H9 (cell line): Measurements from ENCODE around the gene FAM98C. TPM values are rescaled to one million over a fixed set of nuclear protein-coding genes. Genes with fewer than 3 reads are reported as not detected.

ENCODE experiments used
- DNase-seq: peaks from one replicate; pipeline ENCODE4 v3.0.0-alpha.2; 2017
- H2AFZ ChIP-seq: one replicate; pipeline ENCODE4 v1.6.1; 2013; ENCODE audit warnings: mild to moderate bottlenecking, low read length, control low read depth, moderate library complexity
- H2AK5ac ChIP-seq: 2 replicates; pipeline ENCODE4 v1.6.1; 2013; ENCODE audit warnings: low read length, control low read depth, mixed read lengths; ENCODE audit not compliant: insufficient read length
- H2BK120ac ChIP-seq: one replicate; pipeline ENCODE4 v1.6.1; 2013; ENCODE audit warnings: low read depth, mild to moderate bottlenecking, low read length, control low read depth, inconsistent platforms; ENCODE audit not compliant: poor library complexity, severe bottlenecking
- H2BK12ac ChIP-seq: 2 replicates; pipeline ENCODE4 v1.6.1; 2013; ENCODE audit warnings: low read length, control low read depth, mixed read lengths, low read depth; ENCODE audit not compliant: insufficient read length
- H2BK15ac ChIP-seq: 2 replicates; pipeline ENCODE4 v1.6.1; 2013; ENCODE audit warnings: low read depth, low read length, control low read depth
- H2BK20ac ChIP-seq: one replicate; pipeline ENCODE4 v1.6.1; 2013; ENCODE audit warnings: low read depth, mild to moderate bottlenecking, low read length, control low read depth, inconsistent platforms; ENCODE audit not compliant: poor library complexity, severe bottlenecking
- H2BK5ac ChIP-seq: 2 replicates; pipeline ENCODE4 v1.6.1; 2013; ENCODE audit warnings: low read length, control low read depth, mixed read lengths; ENCODE audit not compliant: insufficient read length
- H3K14ac ChIP-seq: 2 replicates; pipeline ENCODE4 v1.6.1; 2013; ENCODE audit warnings: low read length, control low read depth; ENCODE audit not compliant: insufficient read depth
- H3K18ac ChIP-seq: 2 replicates; pipeline ENCODE4 v1.6.1; 2013; ENCODE audit warnings: low read depth, mild to moderate bottlenecking, mixed read lengths, low read length, control low read depth; ENCODE audit not compliant: insufficient read length
- H3K23ac ChIP-seq: 2 replicates; pipeline ENCODE4 v1.6.1; 2013; ENCODE audit warnings: low read length, control low read depth, mixed read lengths, low read depth; ENCODE audit not compliant: insufficient read length
- H3K23me2 ChIP-seq: 2 replicates; pipeline ENCODE4 v1.6.1; 2013; ENCODE audit warnings: low read depth, mild to moderate bottlenecking, mixed read lengths, low read length, control low read depth; ENCODE audit not compliant: insufficient read length, poor library complexity, severe bottlenecking
- H3K27ac ChIP-seq: 2 replicates; pipeline ENCODE4 v1.5.1; 2013; ENCODE audit warnings: low read length, control low read depth, mixed read lengths, low read depth; ENCODE audit not compliant: insufficient read length
- H3K27me3 ChIP-seq: 2 replicates; pipeline ENCODE4 v1.6.1; 2013; ENCODE audit warnings: low read length, control low read depth, inconsistent platforms; ENCODE audit not compliant: insufficient read depth
- H3K4ac ChIP-seq: 2 replicates; pipeline ENCODE4 v1.6.1; 2013; ENCODE audit warnings: low read depth, mild to moderate bottlenecking, control low read depth, inconsistent platforms, low read length, moderate library complexity
- H3K4me1 ChIP-seq: 2 replicates; pipeline ENCODE4 v1.6.1; 2013; ENCODE audit warnings: low read length, control low read depth, inconsistent platforms; ENCODE audit not compliant: insufficient read depth
- H3K4me2 ChIP-seq: 2 replicates; pipeline ENCODE4 v1.6.1; 2013; ENCODE audit warnings: low read length, control low read depth, mixed read lengths; ENCODE audit not compliant: insufficient read length, insufficient read depth
- H3K56ac ChIP-seq: 2 replicates; pipeline ENCODE4 v1.6.1; 2013; ENCODE audit warnings: low read depth, mild to moderate bottlenecking, mixed read lengths, low read length, control low read depth; ENCODE audit not compliant: insufficient read length
- H3K79me1 ChIP-seq: 2 replicates; pipeline ENCODE4 v1.6.1; 2013; ENCODE audit warnings: low read depth, mild to moderate bottlenecking, moderate library complexity, low read length, control low read depth, inconsistent platforms; ENCODE audit not compliant: insufficient read depth, poor library complexity, severe bottlenecking
- H3K79me2 ChIP-seq: 2 replicates; pipeline ENCODE4 v1.6.1; 2013; ENCODE audit warnings: low read length, control low read depth, inconsistent platforms; ENCODE audit not compliant: insufficient read depth
- H3K9ac ChIP-seq: 2 replicates; pipeline ENCODE4 v1.6.1; 2013; ENCODE audit warnings: low read length, control low read depth, mixed read lengths; ENCODE audit not compliant: insufficient read length; ENCODE audit errors: extremely low read depth
- H3K9me3 ChIP-seq: one replicate; pipeline ENCODE4 v1.6.1; 2013; ENCODE audit warnings: low read depth, low read length, inconsistent platforms; ENCODE audit not compliant: control insufficient read depth
- H3T11ph ChIP-seq: one replicate; pipeline ENCODE4 v1.6.1; 2013; ENCODE audit warnings: mild to moderate bottlenecking, low read length, control low read depth, inconsistent platforms
- H4K20me1 ChIP-seq: one replicate; pipeline ENCODE4 v1.6.1; 2013; ENCODE audit not compliant: control insufficient read depth, insufficient read length, insufficient read depth
- H4K5ac ChIP-seq: 2 replicates; pipeline ENCODE4 v1.6.1; 2013; ENCODE audit warnings: low read depth, mild to moderate bottlenecking, mixed read lengths, low read length, control low read depth; ENCODE audit not compliant: insufficient read length
- H4K8ac ChIP-seq: replicated peaks from 2 replicates; pipeline ENCODE4 v1.6.1; 2013; ENCODE audit warnings: low read length, control low read depth, mixed read lengths, low read depth; ENCODE audit not compliant: insufficient read length
- H4K91ac ChIP-seq: 2 replicates; pipeline ENCODE4 v1.6.1; 2013; ENCODE audit warnings: low read depth, mild to moderate bottlenecking, moderate library complexity, mixed read lengths, low read length, control low read depth; ENCODE audit not compliant: insufficient read length
- H3K27ac Mint-ChIP-seq, 3 experiments: 2 replicates in 2 of 3; 3 replicates in 1 of 3; pipeline ENCODE4 v1.8.0; 2020 to 2021; ENCODE audit warnings: mixed read lengths in 3 of 3, mild to moderate bottlenecking in 1 of 3, moderate library complexity in 1 of 3
- H3K27me3 Mint-ChIP-seq: 2 replicates; pipeline ENCODE4 v1.8.0; 2021; ENCODE audit warnings: low read depth, mild to moderate bottlenecking, moderate library complexity, mixed read lengths
- H3K36me3 Mint-ChIP-seq, 3 experiments: 2 replicates in 2 of 3; 3 replicates in 1 of 3; pipeline ENCODE4 v1.8.0; 2020 to 2021; ENCODE audit warnings: low read depth in 3 of 3, mixed read lengths in 3 of 3; ENCODE audit not compliant: insufficient read depth in 1 of 3
- H3K4me1 Mint-ChIP-seq, 2 experiments: 2 replicates each; pipeline ENCODE4 v1.8.0; 2020; ENCODE audit warnings: mixed read lengths in 2 of 2
- H3K4me3 Mint-ChIP-seq, 2 experiments: 2 replicates in 1 of 2; 3 replicates in 1 of 2; pipeline ENCODE4 v1.8.0; 2020 to 2021; ENCODE audit warnings: mild to moderate bottlenecking in 2 of 2, mixed read lengths in 2 of 2, moderate library complexity in 1 of 2
- H3K9me3 Mint-ChIP-seq, 2 experiments: 2 replicates in 1 of 2; 3 replicates in 1 of 2; pipeline ENCODE4 v1.8.0; 2020; ENCODE audit warnings: mild to moderate bottlenecking in 2 of 2, mixed read lengths in 2 of 2, moderate library complexity in 1 of 2
- CTCF ChIP-seq: fragments of 200-600 bp; sonication (generic); conservative IDR thresholded peaks from 3 replicates; pipeline ENCODE4 v1.8.0; 2021; ENCODE audit warnings: antibody characterized with exemption, mild to moderate bottlenecking
- WGBS: extraction: QIAGEN DNeasy Blood & Tissue Kit; methylation state at CpG from one replicate; pipeline ENCODE4 v1.1.7; 2013; ENCODE audit warnings: missing lambda C conversion rate, low lambda C conversion rate, mixed read lengths; ENCODE audit not compliant: insufficient read length; ENCODE audit errors: extremely low coverage; 5-methylcytosine and 5-hydroxymethylcytosine counted together
- total RNA-seq: library from RNA; stranded (reverse); gene quantifications from 2 replicates; pipeline ENCODE4 v1.2.1, GENCODE V29; 2021

Gene FAM98C
- total RNA-seq, 1 experiment from 2014 or later = 16.4 TPM

GRCh38 chr19:38402623-38402966, 298 bp upstream of the FAM98C start:
- no peak overlapping the region for H2AFZ ChIP-seq
- no peak overlapping the region; a peak in 1 of 7 replicates for H3K27ac Mint-ChIP-seq
- H3K4ac ChIP-seq = no peak overlapping the region
- no peak overlapping the region for H3K56ac ChIP-seq
- H3K4me2 ChIP-seq = no peak overlapping the region
- no peaks in the 10 kb centered on the region for H3K9me3 ChIP-seq
- H3K9ac ChIP-seq = no peak overlapping the region
- H2BK20ac ChIP-seq = no peak overlapping the region
- peaks cover 3% of the 10 kb centered on the region; the same call in 1 of the 2 replicates for H3K27me3 ChIP-seq
- H3K4me1 Mint-ChIP-seq = peaks cover 2 to 6% of the 10 kb centered on the region in 2 experiments; a peak in 2 of 4 replicates
- H2AK5ac ChIP-seq = no peak overlapping the region
- no peak overlapping the region for H3K27ac ChIP-seq
- no peak overlapping the region for H3K18ac ChIP-seq
- no peak overlapping the region for H4K5ac ChIP-seq
- no peak overlapping the region for H3T11ph ChIP-seq
- H3K4me1 ChIP-seq = no peaks in the 10 kb centered on the region
- DNase-seq = no peak
- no peaks in the 10 kb centered on the region for H3K79me2 ChIP-seq
- H3K79me1 ChIP-seq = no peaks in the 10 kb centered on the region
- H4K8ac ChIP-seq = no peak overlapping the region
- no peak overlapping the region for H4K91ac ChIP-seq
- peaks cover 49% of the 10 kb centered on the region for H3K27me3 Mint-ChIP-seq
- H3K4me3 Mint-ChIP-seq = peak overlapping the region; percentile 46 to 84
- WGBS = no CpG with 5 or more reads among the region's 18 CpGs
- H4K20me1 ChIP-seq = no peaks in the 10 kb centered on the region
- no peak overlapping the region for H2BK5ac ChIP-seq
- peaks cover 0 to 15% (median 12%) of the 10 kb centered on the region in 3 experiments; a peak in 4 of 7 replicates for H3K36me3 Mint-ChIP-seq
- H3K14ac ChIP-seq = no peak overlapping the region
- H2BK12ac ChIP-seq = no peak overlapping the region
- no peak overlapping the region for H2BK120ac ChIP-seq
- no peaks in the 10 kb centered on the region for H3K9me3 Mint-ChIP-seq
- no peak overlapping the region for H2BK15ac ChIP-seq
- H3K23ac ChIP-seq = no peak overlapping the region
- H3K23me2 ChIP-seq = peaks cover 5% of the 10 kb centered on the region
- no peak for TF ChIP-seq CTCF
